ENCODE data around the gene PKD1L1. TPM values are rescaled to one million over a fixed set of nuclear protein-coding genes. Genes with fewer than 3 reads are reported as not detected.
"Not testable (repeated sequence)": the region's sequence is repeated elsewhere in the genome, so short reads cannot be mapped to it uniquely, and the experiment has no call there.

Gene PKD1L1
- total RNA-seq = 2.6 and 14.2 TPM in 2 replicates

GRCh38 chr7:47948141-47948790 is at the start of gene PKD1L1:
Gene PKD1L1 (minus strand): TSS chr7:47948466. CDS start chr7:47948440, 26 bp downstream.
- DNase-seq (ENCODE audit: extremely low read depth, low read depth, low spot score) = no peak

- no peak for DNase-seq (ENCODE audit: extremely low read depth, low read depth, low spot score)
Observed at GRCh38 chr7:47992446-47992845, 44.2 kb upstream of the PKD1L1 start.

GRCh38 chr7:47991741-47992311 is 43.6 kb upstream of the PKD1L1 start:
- no peak for DNase-seq (ENCODE audit: extremely low read depth, low read depth, low spot score)

- DNase-seq (ENCODE audit: extremely low read depth, low read depth, low spot score) = no peak
Observed at GRCh38 chr7:47991270-47991669, 43.0 kb upstream of the PKD1L1 start.

GRCh38 chr7:47990592-47990991 is 42.3 kb upstream of the PKD1L1 start:
- no peak for DNase-seq (ENCODE audit: extremely low read depth, low read depth, low spot score)

- not testable (repeated sequence) for DNase-seq (ENCODE audit: extremely low read depth, low read depth, low spot score)
Observed at GRCh38 chr7:47989607-47990400, 41.5 kb upstream of the PKD1L1 start.

GRCh38 chr7:47988496-47989386 is 40.5 kb upstream of the PKD1L1 start:
- DNase-seq (ENCODE audit: extremely low read depth, low read depth, low spot score) = no peak

- no peak for DNase-seq (ENCODE audit: extremely low read depth, low read depth, low spot score)
Observed at GRCh38 chr7:47982610-47983009, 34.3 kb upstream of the PKD1L1 start.

- not testable (repeated sequence) for DNase-seq (ENCODE audit: extremely low read depth, low read depth, low spot score)
Observed at GRCh38 chr7:47980648-47981047, 32.4 kb upstream of the PKD1L1 start.

- no peak for DNase-seq (ENCODE audit: extremely low read depth, low read depth, low spot score)
Observed at GRCh38 chr7:47979832-47980181, 31.5 kb upstream of the PKD1L1 start.

- DNase-seq (ENCODE audit: extremely low read depth, low read depth, low spot score) = no peak
Observed at GRCh38 chr7:47979145-47979831, 31.0 kb upstream of the PKD1L1 start, which contains the start of gene HUS1. Gene HUS1 (minus strand): TSS chr7:47979615. CDS start chr7:47979519, 96 bp downstream.

GRCh38 chr7:47978790-47979144 is 30.5 kb upstream of the PKD1L1 start:
- no peak for DNase-seq (ENCODE audit: extremely low read depth, low read depth, low spot score)

- no peak for DNase-seq (ENCODE audit: extremely low read depth, low read depth, low spot score)
Observed at GRCh38 chr7:47973739-47974138, 25.5 kb upstream of the PKD1L1 start.

- no peak for DNase-seq (ENCODE audit: extremely low read depth, low read depth, low spot score)
Observed at GRCh38 chr7:47970761-47971160, 22.5 kb upstream of the PKD1L1 start.

GRCh38 chr7:47968847-47969774 is 20.8 kb upstream of the PKD1L1 start:
- no peak for DNase-seq (ENCODE audit: extremely low read depth, low read depth, low spot score)

GRCh38 chr7:47967708-47968107 is 19.4 kb upstream of the PKD1L1 start:
- no peak for DNase-seq (ENCODE audit: extremely low read depth, low read depth, low spot score)

GRCh38 chr7:47967123-47967522 is 18.9 kb upstream of the PKD1L1 start:
- no peak for DNase-seq (ENCODE audit: extremely low read depth, low read depth, low spot score)

GRCh38 chr7:47965456-47965855 is 17.2 kb upstream of the PKD1L1 start:
- DNase-seq (ENCODE audit: extremely low read depth, low read depth, low spot score) = no peak

- DNase-seq (ENCODE audit: extremely low read depth, low read depth, low spot score) = no peak
Observed at GRCh38 chr7:47962262-47962661, 14.0 kb upstream of the PKD1L1 start.
